GM12864 (cell line): ENCODE data around the gene PTP4A1.

Experiments
- DNase-seq: peaks from one replicate; pipeline ENCODE4 v3.0.0-alpha.2; 2011; ENCODE audit warnings: low read depth
- H3K4me3 ChIP-seq: 2 replicates; pipeline ENCODE4 v1.5.1; 2011; ENCODE audit warnings: mild to moderate bottlenecking, low read depth, low read length, control low read depth
- CTCF ChIP-seq: IDR thresholded peaks from 2 replicates; pipeline ENCODE4 v1.5.1; 2011; ENCODE audit warnings: low read depth, mild to moderate bottlenecking, moderate library complexity, low read length, control low read depth, inconsistent platforms; ENCODE audit errors: missing control alignments

The PTP4A1 gene

GRCh38 chr6:63543001-63543400 lies 29.3 kb upstream of the PTP4A1 start:
- TF ChIP-seq CTCF = no peak
- no peak for DNase-seq
- H3K4me3 ChIP-seq = no peak overlapping the region

GRCh38 chr6:63543982-63544381 lies 28.3 kb upstream of the PTP4A1 start:
- no peak overlapping the region for H3K4me3 ChIP-seq
- TF ChIP-seq CTCF = no peak

GRCh38 chr6:63546236-63546635 lies 26.0 kb upstream of the PTP4A1 start:
- H3K4me3 ChIP-seq = no peak overlapping the region
- DNase-seq = no peak
- no peak for TF ChIP-seq CTCF

More at GRCh38 chr6:63543982-63544381, 28.3 kb upstream of the PTP4A1 start:
- DNase-seq = no peak

GRCh38 chr6:63546697-63547096 lies 25.6 kb upstream of the PTP4A1 start:
- DNase-seq = no peak
- TF ChIP-seq CTCF = no peak
- H3K4me3 ChIP-seq = no peak overlapping the region

- H3K4me3 ChIP-seq = no peak overlapping the region
- TF ChIP-seq CTCF = no peak
- no peak for DNase-seq
Measured at GRCh38 chr6:63549076-63549475, 23.2 kb upstream of the PTP4A1 start.

GRCh38 chr6:63553208-63553607 lies 19.1 kb upstream of the PTP4A1 start:
- no peak overlapping the region for H3K4me3 ChIP-seq
- peak; percentile 71 for DNase-seq
- no peak for TF ChIP-seq CTCF

- H3K4me3 ChIP-seq = no peak overlapping the region
- DNase-seq = no peak
- no peak for TF ChIP-seq CTCF
Measured at GRCh38 chr6:63553900-63554299, 18.4 kb upstream of the PTP4A1 start.
